GM12878 (cell line): Measurements from ENCODE around the gene CDR2. TPM values are rescaled to one million over a fixed set of nuclear protein-coding genes. Genes with fewer than 3 reads are reported as not detected.

ENCODE experiments used
- ATAC-seq: fragments of 200-7000 bp; cut with Tn5 transposase; 3 replicates; pipeline ENCODE4 v1.9.1; 2020; ENCODE audit warnings: mild to moderate bottlenecking, moderate library complexity
- BruUV-seq: library from RNA; stranded (reverse); fragments of 400-500 nt; replicated peaks from 2 replicates; lab custom pipeline; 2021; lab: Mats Ljungman, UMichigan
- CTCF ChIA-PET: fragments of 300-600 bp; sonication (Branson Sonifier 250); formaldehyde crosslinking; extraction: SDS; loops from one replicate; lab custom pipeline; 2021; ENCODE audit warnings: inconsistent platforms; lab: Yijun Ruan, JAX
- POLR2A ChIA-PET: fragments of 350-600 bp; formaldehyde crosslinking; extraction: SDS; loops from one replicate; lab custom pipeline; 2021; ENCODE audit warnings: inconsistent platforms; lab: Charles Lee
- RAD21 ChIA-PET: fragments of 300-600 bp; sonication (Branson Sonifier 250); formaldehyde crosslinking; loops from one replicate; lab custom pipeline; 2023; ENCODE audit warnings: antibody characterized with exemption; ENCODE audit not compliant: unreplicated experiment; lab: Charles Lee
- SMC1A ChIA-PET: fragments of 300-600 bp; sonication (Branson Sonifier 250); formaldehyde crosslinking; loops from one replicate; lab custom pipeline; 2023; ENCODE audit not compliant: unreplicated experiment, uncharacterized antibody; lab: Charles Lee
- DNase-seq: peaks from one replicate; pipeline ENCODE4 v3.0.0-alpha.2; 2011; ENCODE audit warnings: low read depth, low spot score
- FAIRE-seq: peaks from 3 replicates; lab custom pipeline; 2011; peaks lifted over from hg19 to GRCh38; lab: Jason Lieb, UNC
- H2AFZ ChIP-seq: 2 replicates; pipeline ENCODE4 v1.6.0; 2011; ENCODE audit warnings: low read depth, low read length, control low read depth; ENCODE audit not compliant: control insufficient read depth
- H3K27ac ChIP-seq: 2 replicates; pipeline ENCODE4 v1.5.1; 2011; ENCODE audit warnings: control low read depth; ENCODE audit not compliant: control insufficient read depth, insufficient read depth
- H3K27me3 ChIP-seq, 2 experiments: replicated peaks in 1 of 2; 2 replicates each; pipeline versions ENCODE4 v1.6.0 to v1.6.1; 2011; ENCODE audit warnings: low read length in 1 of 2; ENCODE audit not compliant: control insufficient read depth in 2 of 2, insufficient read depth in 2 of 2
- H3K36me3 ChIP-seq, 2 experiments: 2 replicates each; pipeline ENCODE4 v1.5.1; 2011; ENCODE audit warnings: low read length in 1 of 2; ENCODE audit not compliant: control insufficient read depth in 2 of 2, insufficient read depth in 2 of 2
- H3K4me1 ChIP-seq: 2 replicates; pipeline ENCODE4 v1.6.1; 2011; ENCODE audit warnings: mild to moderate bottlenecking, low read length, moderate library complexity, mixed read lengths; ENCODE audit not compliant: control insufficient read depth, insufficient read depth
- H3K4me2 ChIP-seq: 2 replicates; pipeline ENCODE4 v1.6.0; 2011; ENCODE audit warnings: control low read depth; ENCODE audit not compliant: control insufficient read depth, insufficient read depth
- H3K4me3 ChIP-seq: fragments of 200-600 bp; sonication (generic); 2 replicates; pipeline ENCODE4 v1.5.1; 2016
- H3K79me2 ChIP-seq: 2 replicates; pipeline ENCODE4 v1.6.0; 2011; ENCODE audit warnings: low read length; ENCODE audit not compliant: control insufficient read depth, insufficient read depth
- H3K9ac ChIP-seq: 2 replicates; pipeline ENCODE4 v1.8.0; 2011; ENCODE audit warnings: low read length, control low read depth, mixed read lengths; ENCODE audit not compliant: control insufficient read depth, insufficient read depth
- H3K9me3 ChIP-seq: replicated peaks from 3 replicates; pipeline ENCODE4 v1.5.1; 2011; ENCODE audit warnings: mild to moderate bottlenecking, low read length; ENCODE audit not compliant: control insufficient read depth, insufficient read depth
- H4K20me1 ChIP-seq: 2 replicates; pipeline ENCODE4 v1.6.0; 2011; ENCODE audit not compliant: control insufficient read depth, insufficient read depth
- CREB1 ChIP-seq: IDR thresholded peaks from 2 replicates; pipeline ENCODE4 v1.6.1; 2012; ENCODE audit warnings: low read depth, mild to moderate bottlenecking, inconsistent platforms
- ETV6 ChIP-seq, 2 experiments: fragments of 450-650 bp in 1 of 2; IDR thresholded peaks in 1 of 2; conservative IDR thresholded peaks in 1 of 2; 2 replicates each; pipeline ENCODE4 v1.6.1; 2014; ENCODE audit warnings: antibody characterized with exemption in 1 of 2, borderline replicate concordance in 1 of 2, low read depth in 1 of 2, mild to moderate bottlenecking in 1 of 2, moderate library complexity in 1 of 2
- JUND ChIP-seq: IDR thresholded peaks from 2 replicates; pipeline ENCODE4 v1.6.1; 2012; ENCODE audit warnings: low read depth, mild to moderate bottlenecking, low read length, improper control_type of control experiment, moderate library complexity
- PAX5 ChIP-seq: IDR thresholded peaks from 2 replicates; pipeline ENCODE4 v1.6.1; 2011; ENCODE audit warnings: low read depth, low read length, borderline replicate concordance
- PML ChIP-seq: IDR thresholded peaks from 2 replicates; pipeline ENCODE4 v1.6.1; 2012; ENCODE audit warnings: low read length, inconsistent platforms
- RAD51 ChIP-seq: fragments of 450-650 bp; IDR thresholded peaks from 2 replicates; pipeline ENCODE4 v1.6.1; 2016; ENCODE audit warnings: moderate library complexity, mild to moderate bottlenecking, inconsistent platforms
- YY1 ChIP-seq: IDR thresholded peaks from 2 replicates; pipeline ENCODE4 v1.6.1; 2011; ENCODE audit warnings: low read depth, mild to moderate bottlenecking, low read length
- WGBS: methylation state at CpG from one replicate; pipeline ENCODE4 v1.1.6; 2016; ENCODE audit warnings: low lambda C conversion rate; ENCODE audit not compliant: insufficient replicate concordance, insufficient coverage; ENCODE audit errors: missing lambda C conversion rate; 5-methylcytosine and 5-hydroxymethylcytosine counted together
- in situ Hi-C: fragments of 300-500 bp; cut with MboI; formaldehyde crosslinking; loops from 9 replicates; pipeline ENCODE4 v1.14.3; 2018; ENCODE audit warnings: mixed read lengths
- intact Hi-C: fragments of 100-400 bp; cut with micrococcal nuclease; formaldehyde crosslinking; loops from one replicate; pipeline ENCODE4 v1.14.2; 2022; ENCODE audit not compliant: unreplicated experiment
- polyA plus RNA-seq, 11 experiments: library from polyadenylated mRNA; depleted of rRNA in 4 of 11; unstranded in 6 of 11; stranded (reverse) in 5 of 11; fragments of >200 nt; fragmentation: Nextera tagmentation in 4 of 11; fragmentation: Illumina TruSeq in 1 of 11; extraction: Ambion mirVana in 4 of 11; extraction: Trizol in 1 of 11; gene quantifications; 1 replicate in 1 of 11; 2 replicates in 10 of 11; pipeline versions ENCODE4 v1.2.1 to v1.2.3, GENCODE V29; 2011 to 2016; ENCODE audit warnings: inconsistent platforms in 2 of 11, missing spikeins in 2 of 11, low read depth in 1 of 11
- total RNA-seq, 4 experiments: library from RNA; depleted of rRNA in 3 of 4; stranded (reverse); fragments of >200 nt in 3 of 4; fragmentation: Illumina TruSeq in 1 of 4; extraction: Trizol in 1 of 4; gene quantifications; 2 replicates each; pipeline versions ENCODE4 v1.2.1 to v1.2.3, GENCODE V29; 2013 to 2021
- TF ChIP-seq, protein P1 (sequence below): fragments of 450-650 bp; formaldehyde crosslinking; IDR thresholded peaks from 2 replicates; pipeline ENCODE4 v1.4.0; 2020; ENCODE audit warnings: mild to moderate bottlenecking, moderate library complexity

Gene CDR2
- total and polyA plus RNA-seq, 10 of the 15 experiments (the other 5 are each of a cell fraction or from before 2014, with no cell fraction given), result 4.8 to 24.3 (median 19.2) TPM

DNA sequence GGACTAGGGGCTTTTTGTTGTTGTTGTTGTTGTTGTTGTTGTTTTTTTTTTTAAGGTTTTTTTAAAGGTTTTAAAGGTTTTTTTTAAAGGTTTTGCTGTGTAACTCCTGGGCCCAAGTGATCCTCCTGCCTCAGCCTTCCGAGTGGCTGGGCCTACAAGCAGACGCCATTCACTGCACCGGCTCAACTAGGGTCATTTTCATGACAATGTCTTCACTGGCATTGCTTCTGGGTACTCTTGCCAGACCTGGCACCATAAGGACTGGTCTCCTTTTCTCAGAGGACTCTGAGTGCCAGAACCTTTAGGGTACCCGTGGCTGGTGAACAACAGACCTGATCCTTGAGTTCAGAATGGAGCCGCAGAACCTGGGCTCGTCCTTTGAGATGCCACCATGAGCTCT is 56.8 kb downstream of the CDR2 start:
- TF ChIP-seq JUND, result no peak
- TF ChIP-seq YY1, result no peak
- TF ChIP-seq RAD51, result no peak
- no peak for TF ChIP-seq PAX5
- TF ChIP-seq, protein P1, sequence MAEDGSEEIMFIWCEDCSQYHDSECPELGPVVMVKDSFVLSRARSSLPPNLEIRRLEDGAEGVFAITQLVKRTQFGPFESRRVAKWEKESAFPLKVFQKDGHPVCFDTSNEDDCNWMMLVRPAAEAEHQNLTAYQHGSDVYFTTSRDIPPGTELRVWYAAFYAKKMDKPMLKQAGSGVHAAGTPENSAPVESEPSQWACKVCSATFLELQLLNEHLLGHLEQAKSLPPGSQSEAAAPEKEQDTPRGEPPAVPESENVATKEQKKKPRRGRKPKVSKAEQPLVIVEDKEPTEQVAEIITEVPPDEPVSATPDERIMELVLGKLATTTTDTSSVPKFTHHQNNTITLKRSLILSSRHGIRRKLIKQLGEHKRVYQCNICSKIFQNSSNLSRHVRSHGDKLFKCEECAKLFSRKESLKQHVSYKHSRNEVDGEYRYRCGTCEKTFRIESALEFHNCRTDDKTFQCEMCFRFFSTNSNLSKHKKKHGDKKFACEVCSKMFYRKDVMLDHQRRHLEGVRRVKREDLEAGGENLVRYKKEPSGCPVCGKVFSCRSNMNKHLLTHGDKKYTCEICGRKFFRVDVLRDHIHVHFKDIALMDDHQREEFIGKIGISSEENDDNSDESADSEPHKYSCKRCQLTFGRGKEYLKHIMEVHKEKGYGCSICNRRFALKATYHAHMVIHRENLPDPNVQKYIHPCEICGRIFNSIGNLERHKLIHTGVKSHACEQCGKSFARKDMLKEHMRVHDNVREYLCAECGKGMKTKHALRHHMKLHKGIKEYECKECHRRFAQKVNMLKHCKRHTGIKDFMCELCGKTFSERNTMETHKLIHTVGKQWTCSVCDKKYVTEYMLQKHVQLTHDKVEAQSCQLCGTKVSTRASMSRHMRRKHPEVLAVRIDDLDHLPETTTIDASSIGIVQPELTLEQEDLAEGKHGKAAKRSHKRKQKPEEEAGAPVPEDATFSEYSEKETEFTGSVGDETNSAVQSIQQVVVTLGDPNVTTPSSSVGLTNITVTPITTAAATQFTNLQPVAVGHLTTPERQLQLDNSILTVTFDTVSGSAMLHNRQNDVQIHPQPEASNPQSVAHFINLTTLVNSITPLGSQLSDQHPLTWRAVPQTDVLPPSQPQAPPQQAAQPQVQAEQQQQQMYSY (CRISPR knock-in tag), result no peak
- no peak for TF ChIP-seq CREB1
- no peak for TF ChIP-seq PML
- TF ChIP-seq ETV6 (conservative IDR thresholded peaks at IDR 0.05 in 1 of 2, IDR thresholded peaks at IDR 0.05 in 1 of 2; ENCODE audit: borderline replicate concordance in 1 of 2, low read depth in 1 of 2), result no peak
- no peak overlapping the region for H2AFZ ChIP-seq
- 98% methylated on average over 6 of the region's 6 CpGs for WGBS
- ChIA-PET POLR2A (no interaction called here), RAD21 (no interaction called here), CTCF (interaction anchor here (0.6 to 1.2 kb wide), 3 partner anchors 121 to 1294 kb away, joined by 3 to 4 read pairs (median 4); no protein-coding TSS in a partner anchor), SMC1A (interaction anchor here (1.2 kb wide), 1 partner anchor 123 kb away, joined by 3 read pairs; no protein-coding TSS in a partner anchor)
- no peaks in the 10 kb centered on the region for H3K9me3 ChIP-seq
- DNase-seq (no peak), ATAC-seq (no peak), FAIRE-seq (no peak)
- no TSS peak for BruUV-seq
- no peaks in the 10 kb centered on the region for H3K27me3 ChIP-seq
- no peak overlapping the region for H3K27ac ChIP-seq
- no peaks in the 10 kb centered on the region for H3K4me1 ChIP-seq
- no peaks in the 10 kb centered on the region for H4K20me1 ChIP-seq
- 0 out of 2 replicates have a peak, but pooled peaks cover 2% of the 10 kb centered on the region for H3K79me2 ChIP-seq
- H3K36me3 ChIP-seq, result peaks cover 33 to 39% of the 10 kb centered on the region in 2 experiments
- H3K4me3 ChIP-seq, result no peak overlapping the region
- no peak overlapping the region for H3K9ac ChIP-seq
- intact Hi-C loops, result no loop called here
- in situ Hi-C loops, result loop anchor here (25.0 kb wide), 1 partner anchor 245 kb away; no protein-coding TSS in a partner anchor
- H3K4me2 ChIP-seq, result no peak overlapping the region
